HG03439 (cell line): ENCODE data around the gene RGS19.

Source experiments
- ATAC-seq: cut with Tn5 transposase; IDR thresholded peaks from one replicate; pipeline ENCODE4 v1.9.1; 2021; ENCODE audit warnings: mild to moderate bottlenecking, moderate library complexity; ENCODE audit not compliant: unreplicated experiment

RGS19 gene

GRCh38 chr20:64037498-64038213 is 41.7 kb downstream of the RGS19 start:
- no peak for ATAC-seq

- no peak for ATAC-seq
Measured at GRCh38 chr20:64037199-64037497, 42.2 kb downstream of the RGS19 start.

DNA sequence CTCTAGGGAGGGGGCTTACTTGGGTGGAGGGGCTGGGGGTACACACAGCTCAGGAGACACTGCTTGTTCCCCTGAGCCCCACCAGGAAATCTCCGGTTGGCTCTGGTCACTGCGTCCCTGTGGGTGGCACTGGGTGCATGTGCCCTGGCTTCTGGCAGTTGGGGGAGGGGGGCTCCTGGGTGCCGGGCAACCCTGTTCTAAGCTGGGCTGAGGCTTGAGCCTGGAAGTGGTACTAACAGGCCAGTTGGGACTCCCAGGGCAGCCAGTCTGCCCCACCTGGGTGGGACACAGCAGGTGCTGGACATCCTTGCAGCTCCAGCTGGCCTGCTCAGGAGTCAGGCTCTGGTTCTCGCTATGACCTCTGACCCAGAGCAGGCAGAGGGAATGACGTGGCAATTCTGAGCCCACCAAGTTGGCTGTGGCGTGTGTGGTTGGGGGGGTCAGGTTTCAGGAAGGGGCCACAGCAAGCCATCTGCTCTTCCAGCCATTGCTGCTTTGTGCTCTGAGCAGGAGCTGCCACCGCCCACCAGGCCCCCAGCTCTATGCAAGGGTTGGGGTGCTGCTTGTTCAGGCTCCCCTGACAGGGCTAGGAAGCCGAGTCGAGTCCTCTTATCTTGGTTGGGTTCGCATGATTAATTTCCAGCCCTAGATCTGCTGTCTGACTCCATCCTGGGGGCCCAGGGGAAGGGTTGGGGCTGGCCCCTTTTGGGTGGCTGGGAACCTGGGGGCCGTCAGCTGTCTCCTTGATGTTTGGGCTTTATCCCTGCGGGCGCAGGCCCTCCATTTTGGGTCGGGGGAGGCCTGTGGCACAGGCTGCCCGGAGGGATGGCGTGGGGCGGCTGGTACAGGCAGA is 42.7 kb downstream of the RGS19 start:
- no peak for ATAC-seq

GRCh38 chr20:64035933-64036345 is 43.4 kb downstream of the RGS19 start, which contains the start of gene C20orf204:
TSS of gene C20orf204 (plus strand) at chr20:64036182. CDS start at chr20:64036324, 142 bp downstream.
- no peak for ATAC-seq

DNA sequence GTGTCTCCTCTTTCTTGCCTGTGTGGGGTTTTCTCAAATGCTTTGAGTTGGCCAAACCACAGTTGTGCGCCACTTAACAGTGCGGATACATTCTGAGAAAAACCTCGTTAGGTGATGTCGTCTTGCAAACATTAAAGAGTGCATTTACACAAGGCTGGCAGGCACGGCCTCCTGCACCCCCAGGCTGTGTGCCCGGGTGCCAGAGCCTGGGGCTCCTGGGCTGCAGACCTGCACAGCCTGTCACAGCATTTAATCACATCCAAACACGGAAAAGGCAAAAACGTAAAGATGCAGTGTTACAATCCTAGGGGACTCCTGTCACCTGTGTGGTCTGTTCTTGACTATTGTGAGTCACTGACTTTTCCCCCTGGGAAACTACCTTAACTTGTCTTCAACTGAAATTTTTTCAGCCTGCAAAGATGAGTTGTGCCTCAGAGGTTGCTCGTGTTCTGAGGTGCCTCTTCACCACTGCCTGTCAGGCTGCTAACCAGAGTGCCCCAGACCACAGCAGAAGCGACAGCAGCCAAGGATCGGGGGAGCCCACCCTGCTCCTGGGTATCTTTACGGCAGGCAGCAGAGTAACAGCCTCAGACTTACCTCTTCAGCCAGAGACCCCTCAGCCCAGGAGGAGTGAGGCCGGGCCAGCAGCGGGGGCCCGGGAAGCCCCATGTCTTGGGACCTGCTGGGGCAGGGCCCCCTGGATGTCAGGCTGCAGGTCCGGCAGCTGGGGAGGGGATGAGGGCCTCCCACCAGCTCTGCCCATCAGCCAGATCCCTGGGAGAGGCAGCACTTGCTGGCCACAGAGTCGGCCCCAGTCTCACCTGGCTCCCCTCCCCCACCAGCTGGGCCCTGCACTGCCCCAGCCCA is 44.0 kb downstream of the RGS19 start:
- ATAC-seq, result no peak

DNA sequence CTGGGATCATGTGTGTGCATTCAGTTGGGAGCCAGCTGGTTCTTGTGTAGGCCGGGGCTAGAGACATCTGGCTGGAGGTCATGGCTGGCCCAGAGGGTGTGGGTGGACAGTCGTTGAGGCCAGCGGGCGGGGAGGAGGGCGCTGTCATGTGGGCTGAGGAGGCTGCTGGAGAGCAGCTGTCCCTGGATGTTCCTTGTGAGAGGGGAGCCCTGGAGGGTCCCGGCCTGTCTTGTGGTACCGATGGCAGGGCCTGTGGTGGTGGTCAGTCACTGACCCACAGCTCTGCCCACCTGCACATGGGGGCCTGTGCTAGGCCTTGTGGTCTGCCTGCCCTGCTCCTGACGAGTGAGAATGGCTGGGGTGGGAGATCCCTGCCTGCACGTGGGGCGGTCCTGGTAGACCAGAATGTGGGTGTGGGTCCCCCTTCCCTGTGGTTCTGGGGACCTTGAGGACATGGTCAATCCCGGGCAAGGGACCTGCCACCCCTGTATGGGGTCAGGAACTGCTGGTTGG is 45.3 kb downstream of the RGS19 start:
- no peak for ATAC-seq

GRCh38 chr20:64032706-64033624 is 46.4 kb downstream of the RGS19 start:
- no peak for ATAC-seq

DNA sequence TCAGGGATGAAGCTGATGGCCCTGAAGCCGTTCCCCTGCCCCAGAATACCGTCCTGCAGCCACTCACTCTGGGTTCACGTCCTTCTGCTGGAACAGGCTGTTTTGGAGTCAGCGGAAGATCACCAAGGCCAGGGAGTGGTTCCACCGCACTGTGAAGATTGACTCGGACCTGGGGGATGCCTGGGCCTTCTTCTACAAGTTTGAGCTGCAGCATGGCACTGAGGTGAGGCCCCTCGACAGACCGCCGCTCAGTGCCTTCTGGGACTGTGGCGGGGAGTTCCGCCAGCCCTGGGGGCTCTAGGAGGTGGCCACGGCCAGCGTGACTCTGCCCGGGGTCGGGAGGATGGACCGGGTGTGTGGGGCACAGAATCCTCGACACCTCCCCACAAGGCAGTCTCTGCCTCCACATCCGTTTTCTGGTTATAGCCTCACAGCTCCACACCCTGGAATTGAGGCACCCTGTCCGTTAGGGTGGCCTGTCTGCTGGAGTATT is 47.5 kb downstream of the RGS19 start:
- no peak for ATAC-seq

GRCh38 chr20:64030371-64031134 is 48.8 kb downstream of the RGS19 start:
- no peak for ATAC-seq

DNA sequence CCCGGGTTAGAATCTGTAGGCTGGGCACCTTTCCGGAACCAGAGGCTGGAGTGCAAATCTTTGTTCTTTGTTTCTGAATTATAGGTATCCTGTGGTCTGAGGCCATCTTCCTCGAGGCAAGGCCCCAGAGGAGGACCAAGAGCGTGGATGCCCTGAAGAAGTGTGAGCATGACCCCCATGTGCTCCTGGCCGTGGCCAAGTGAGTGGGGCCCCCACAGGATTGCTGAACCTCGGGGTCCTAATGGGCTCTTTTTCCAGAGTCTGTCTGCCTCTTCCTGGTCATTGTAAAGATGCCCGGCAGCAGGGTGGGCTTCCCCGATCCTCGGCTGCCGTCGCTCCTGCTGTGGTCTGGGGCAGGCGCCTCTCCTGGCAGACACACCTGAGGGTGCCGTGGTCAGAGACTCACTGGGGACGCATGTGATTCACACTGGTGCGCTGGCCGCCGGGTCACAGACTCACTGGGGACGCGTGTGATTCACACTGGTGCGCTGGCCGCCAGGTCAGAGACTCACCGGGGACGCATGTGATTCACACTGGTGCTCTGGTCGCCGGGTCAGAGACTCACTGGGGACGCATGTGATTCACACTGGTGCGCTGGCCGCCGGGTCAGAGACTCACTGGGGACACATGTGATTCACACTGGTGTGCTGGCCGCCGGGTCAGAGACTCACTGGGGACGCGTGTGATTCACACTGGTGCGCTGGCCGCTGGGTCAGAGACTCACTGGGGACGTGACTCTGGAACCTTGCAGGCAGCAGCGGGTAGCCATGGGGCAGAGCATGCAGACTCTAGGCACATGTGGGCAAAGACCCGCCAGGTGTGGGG is 49.8 kb downstream of the RGS19 start:
- ATAC-seq, result no peak

DNA sequence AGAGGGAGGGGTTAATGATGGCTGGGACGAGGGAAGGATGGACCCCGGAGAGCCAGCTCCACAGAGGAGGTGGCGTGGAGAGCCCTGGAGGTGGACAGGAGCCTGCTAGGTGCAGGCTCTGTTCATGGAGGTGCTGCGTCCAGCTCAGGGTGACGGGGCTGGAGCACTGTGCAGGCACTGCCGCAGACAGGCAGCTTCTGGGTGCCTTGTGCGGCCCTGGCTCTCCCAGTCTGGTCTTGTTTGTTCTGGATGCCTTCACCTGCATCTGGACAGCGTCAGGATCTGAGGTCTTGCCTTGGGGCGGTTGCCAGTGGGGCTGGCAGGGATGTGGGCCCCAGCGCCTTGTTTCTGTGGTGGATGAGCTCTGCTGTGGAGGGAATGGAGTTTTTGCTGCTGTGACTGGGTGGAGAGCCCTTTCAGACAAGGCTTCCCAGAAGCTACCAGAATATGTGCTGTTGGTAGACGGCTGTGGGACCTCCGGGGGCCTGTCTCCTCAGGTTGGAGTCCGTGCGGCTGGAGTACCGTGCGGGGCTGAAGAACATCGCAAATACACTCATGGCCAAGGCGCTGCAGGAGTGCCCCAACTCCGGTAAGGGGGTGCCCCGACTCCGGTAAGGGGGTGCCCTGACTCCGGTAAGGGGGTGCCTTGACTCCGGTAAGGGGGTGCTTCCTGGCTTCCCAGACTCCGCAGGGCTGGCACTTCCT is 51.2 kb downstream of the RGS19 start:
- ATAC-seq, result no peak

- no peak for ATAC-seq
Measured at GRCh38 chr20:64025826-64026412, 53.4 kb downstream of the RGS19 start.

- ATAC-seq, result no peak
Measured at GRCh38 chr20:64025101-64025825, 54.1 kb downstream of the RGS19 start.

- ATAC-seq, result no peak
Measured at GRCh38 chr20:64024141-64024990, 55.0 kb downstream of the RGS19 start.

DNA sequence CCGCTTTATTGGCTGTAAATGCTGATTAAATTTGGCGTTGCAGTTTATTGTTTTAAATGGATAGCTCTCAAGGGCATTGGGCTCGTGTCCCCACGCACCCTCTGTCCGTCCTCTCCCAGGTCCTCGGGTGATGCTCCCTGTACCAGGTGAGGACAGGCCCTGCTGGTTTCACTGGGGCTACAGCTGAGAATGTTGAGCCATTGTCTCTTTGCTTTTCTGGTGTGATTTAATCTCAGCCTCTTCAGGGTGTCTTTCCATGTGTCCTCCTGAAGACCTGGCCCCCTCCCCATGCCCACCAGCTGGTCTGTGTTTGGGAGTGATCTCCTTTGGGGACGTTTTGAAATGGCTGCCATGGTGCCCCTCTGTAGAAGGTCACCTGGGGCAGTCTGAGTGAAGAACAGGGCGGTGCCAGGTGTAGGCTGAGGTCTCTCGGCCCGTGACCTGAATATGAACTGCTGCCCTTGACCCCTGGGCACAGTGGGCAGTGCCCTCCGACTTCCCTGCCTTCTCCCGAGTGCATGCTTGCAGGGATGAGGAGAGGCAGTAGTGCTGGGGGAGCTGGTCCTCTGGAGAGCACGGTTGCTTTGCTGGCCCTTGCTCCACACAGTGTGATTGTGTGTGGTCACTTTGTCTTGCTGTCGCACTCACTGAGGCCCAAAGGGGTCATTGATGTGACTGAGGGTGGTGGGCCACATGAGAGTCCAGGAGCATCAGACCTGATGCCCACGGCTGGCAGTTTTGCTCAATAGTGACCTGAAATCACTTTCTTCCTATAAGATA is 55.8 kb downstream of the RGS19 start:
- no peak for ATAC-seq
